Right lobe of liver (tissue), 6 donors: ENCODE results near the gene AMER2. TPM values are rescaled to one million over a fixed set of nuclear protein-coding genes. Genes with fewer than 3 reads are reported as not detected.

Experiments used
- ATAC-seq, 4 donors: fragments of 200-7000 bp; cut with Tn5 transposase; one replicate each; pipeline ENCODE4 v1.9.1; 2020; ENCODE audit warnings: mild to moderate bottlenecking in 4 of 4, moderate library complexity in 4 of 4
- DNase-seq, 3 donors: peaks; one replicate each; pipeline ENCODE4 v3.0.0-alpha.2; 2020
- H3K27ac ChIP-seq, 3 donors: fragments of 200-600 bp; one replicate each; pipeline ENCODE4 v1.8.0; 2022
- H3K27me3 ChIP-seq, 2 donors: fragments of 200-600 bp; one replicate each; pipeline ENCODE4 v1.8.0; 2022
- H3K36me3 ChIP-seq, 4 donors: fragments of 200-600 bp; sonication (generic) in 1 of 4; one replicate each; pipeline versions ENCODE4 v1.5.1 to v1.8.0; 2017 to 2022; ENCODE audit warnings: control low read depth in 1 of 4
- H3K4me1 ChIP-seq, 4 donors: fragments of 200-600 bp; sonication (generic) in 1 of 4; one replicate each; pipeline versions ENCODE4 v1.5.1 to v1.8.0; 2017 to 2022; ENCODE audit warnings: control low read depth in 1 of 4
- H3K4me3 ChIP-seq, 3 donors: fragments of 200-600 bp; one replicate each; pipeline ENCODE4 v1.8.0; 2022
- H3K9me3 ChIP-seq, 4 donors: fragments of 200-600 bp; sonication (generic) in 1 of 4; one replicate each; pipeline versions ENCODE4 v1.5.1 to v1.8.0; 2017 to 2022; ENCODE audit warnings: control low read depth in 1 of 4
- POLR2A ChIP-seq: fragments of 450-650 bp; IDR thresholded peaks from one replicate; pipeline ENCODE4 v1.6.1; 2017; ENCODE audit warnings: antibody characterized with exemption, mild to moderate bottlenecking
- WGBS: methylation state at CpG from one replicate; pipeline ENCODE4 v1.1.6; 2018; ENCODE audit warnings: low coverage, low lambda C conversion rate; ENCODE audit not compliant: insufficient coverage; ENCODE audit errors: missing lambda C conversion rate; 5-methylcytosine and 5-hydroxymethylcytosine counted together
- intact Hi-C, 2 donors: fragments of 100-400 bp; cut with DNase I; formaldehyde crosslinking; loops; one replicate each; pipeline versions ENCODE4 v1.11.2 to v1.14.1; 2022
- long read RNA-seq: library from polyadenylated mRNA; unstranded; transcript quantifications from one replicate; pipeline ENCODE4 v2.0.0, GENCODE V29; 2019
- total RNA-seq, 6 experiments: library from RNA; depleted of rRNA in 2 of 6; stranded (reverse); fragments of >200 nt in 2 of 6; fragmentation: NEBNext Ultra II Directional in 3 of 6; extraction: Animal tissue kit (Norgen Biotek cat#: 25700) in 3 of 6; gene quantifications; one replicate each; pipeline versions ENCODE4 v1.1.0 to v1.2.4, GENCODE V29; 2016 to 2023
- TF ChIP-seq, protein P1 (sequence below), 4 donors: fragments of 200-600 bp in 3 of 4; fragments of 450-650 bp in 1 of 4; IDR thresholded peaks; one replicate each; pipeline versions ENCODE4 v1.5.1 to v1.8.0; 2016 to 2022; ENCODE audit warnings: antibody characterized with exemption in 4 of 4, mild to moderate bottlenecking in 2 of 4
- donor health status: DM: no; HTN: yes; CAD: no.
- donor health status: DM: no; HTN: no; CAD: no.
- donor health status: DM: no; HTN: no; CAD: no.
- donor health status: DM: no; HTN: yes; CAD: no.
- donor health status: DM: no; HTN: yes; CAD: no.

The AMER2 gene, protein sequence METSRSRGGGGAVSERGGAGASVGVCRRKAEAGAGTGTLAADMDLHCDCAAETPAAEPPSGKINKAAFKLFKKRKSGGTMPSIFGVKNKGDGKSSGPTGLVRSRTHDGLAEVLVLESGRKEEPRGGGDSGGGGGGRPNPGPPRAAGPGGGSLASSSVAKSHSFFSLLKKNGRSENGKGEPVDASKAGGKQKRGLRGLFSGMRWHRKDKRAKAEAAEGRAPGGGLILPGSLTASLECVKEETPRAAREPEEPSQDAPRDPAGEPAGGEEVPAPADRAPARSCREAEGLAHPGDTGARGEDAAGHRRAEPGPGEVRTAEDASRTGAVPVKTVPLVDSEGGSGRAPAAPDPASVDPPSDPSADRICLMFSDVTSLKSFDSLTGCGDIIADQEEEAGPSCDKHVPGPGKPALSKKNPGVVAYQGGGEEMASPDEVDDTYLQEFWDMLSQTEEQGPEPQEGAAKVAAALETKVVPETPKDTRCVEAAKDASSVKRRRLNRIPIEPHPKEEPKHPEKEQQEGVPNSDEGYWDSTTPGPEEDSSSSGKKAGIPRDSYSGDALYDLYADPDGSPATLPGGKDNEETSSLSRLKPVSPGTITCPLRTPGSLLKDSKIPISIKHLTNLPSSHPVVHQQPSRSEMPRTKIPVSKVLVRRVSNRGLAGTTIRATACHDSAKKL
- not detected for total RNA-seq
- long read RNA-seq: 0 reads

DNA sequence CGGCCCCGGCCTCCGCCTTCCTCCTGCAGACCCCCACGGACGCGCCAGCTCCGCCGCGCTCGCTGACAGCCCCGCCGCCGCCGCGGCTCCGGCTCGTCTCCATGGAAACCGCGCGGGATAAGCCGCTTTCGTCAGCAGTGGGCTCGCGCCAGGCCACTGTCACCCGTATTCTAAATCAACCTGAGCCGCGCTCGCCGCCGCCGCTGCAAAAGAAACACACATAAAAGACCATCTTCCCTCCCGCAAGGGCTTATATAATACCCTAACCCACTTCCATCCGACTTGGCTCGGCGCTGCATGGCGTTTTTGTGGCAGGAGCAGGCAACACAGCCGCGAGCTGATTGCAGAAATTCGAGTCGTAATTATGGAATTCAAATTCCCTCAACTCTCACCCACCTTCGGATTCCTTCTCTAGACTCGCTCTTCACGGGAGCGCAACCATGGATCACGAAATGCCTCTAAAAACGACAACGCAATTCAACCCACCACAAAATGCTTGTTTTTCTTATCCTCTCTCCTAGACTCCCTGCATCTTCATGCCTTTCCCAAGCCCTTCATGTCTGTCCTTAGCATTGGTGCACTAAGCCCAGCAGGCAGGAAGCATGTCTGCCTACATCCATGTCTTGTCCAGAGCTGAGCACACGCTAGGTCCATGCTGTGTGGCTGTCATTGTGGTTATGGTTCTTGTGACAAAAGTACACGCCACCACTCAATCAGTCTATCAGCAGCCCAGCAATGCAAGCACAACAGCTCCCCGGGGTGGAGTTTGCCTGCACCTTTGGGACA, at the start of gene AMER2:
Gene AMER2 (minus strand): TSS at position 772 of the 786 bp plus-strand sequence. CDS start 669 bp downstream, at position 103.
- peaks cover 6 to 11% of the 10 kb centered on the region in 2 donors for H3K27me3 ChIP-seq
- peak in 1 of 3 donors; percentile 29 for DNase-seq
- no peak within 1 kb of the TSS for H3K27ac ChIP-seq
- TF ChIP-seq, protein P1, sequence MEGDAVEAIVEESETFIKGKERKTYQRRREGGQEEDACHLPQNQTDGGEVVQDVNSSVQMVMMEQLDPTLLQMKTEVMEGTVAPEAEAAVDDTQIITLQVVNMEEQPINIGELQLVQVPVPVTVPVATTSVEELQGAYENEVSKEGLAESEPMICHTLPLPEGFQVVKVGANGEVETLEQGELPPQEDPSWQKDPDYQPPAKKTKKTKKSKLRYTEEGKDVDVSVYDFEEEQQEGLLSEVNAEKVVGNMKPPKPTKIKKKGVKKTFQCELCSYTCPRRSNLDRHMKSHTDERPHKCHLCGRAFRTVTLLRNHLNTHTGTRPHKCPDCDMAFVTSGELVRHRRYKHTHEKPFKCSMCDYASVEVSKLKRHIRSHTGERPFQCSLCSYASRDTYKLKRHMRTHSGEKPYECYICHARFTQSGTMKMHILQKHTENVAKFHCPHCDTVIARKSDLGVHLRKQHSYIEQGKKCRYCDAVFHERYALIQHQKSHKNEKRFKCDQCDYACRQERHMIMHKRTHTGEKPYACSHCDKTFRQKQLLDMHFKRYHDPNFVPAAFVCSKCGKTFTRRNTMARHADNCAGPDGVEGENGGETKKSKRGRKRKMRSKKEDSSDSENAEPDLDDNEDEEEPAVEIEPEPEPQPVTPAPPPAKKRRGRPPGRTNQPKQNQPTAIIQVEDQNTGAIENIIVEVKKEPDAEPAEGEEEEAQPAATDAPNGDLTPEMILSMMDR (IDR thresholded peaks at IDR 0.05): no peak
- no peak for TF ChIP-seq POLR2A
- intact Hi-C loops: no loop called here
- H3K4me1 ChIP-seq: no peaks in the 10 kb centered on the region
- no peaks in the 10 kb centered on the region for H3K36me3 ChIP-seq
- no peaks in the 10 kb centered on the region for H3K9me3 ChIP-seq
- ATAC-seq: peak in 1 of 4 donors; percentile 11
- H3K4me3 ChIP-seq: no peak within 1 kb of the TSS
- WGBS: 7% methylated on average over 24 of the region's 50 CpGs

- TF ChIP-seq POLR2A: no peak
- TF ChIP-seq, protein P1 (IDR thresholded peaks at IDR 0.05): no peak
- 47% methylated on average over 5 of the region's 5 CpGs for WGBS
- no peaks in the 10 kb centered on the region for H3K4me1 ChIP-seq
- no peaks in the 10 kb centered on the region for H3K36me3 ChIP-seq
- intact Hi-C loops: no loop called here
- H3K27ac ChIP-seq: no peak overlapping the region
- no peaks in the 10 kb centered on the region for H3K9me3 ChIP-seq
- H3K27me3 ChIP-seq: no peaks in the 10 kb centered on the region
- H3K4me3 ChIP-seq: no peak overlapping the region
- ATAC-seq: no peak
- no peak for DNase-seq
These were observed 45.9 kb upstream of the AMER2 start for GRCh38 chr13:25218019-25218418.

GRCh38 chr13:25217023-25217885, 45.2 kb upstream of the AMER2 start:
- Histone ChIP-seq H3K27me3 (no peaks in the 10 kb centered on the region), H3K36me3 (no peaks in the 10 kb centered on the region), H3K4me3 (no peak overlapping the region), H3K9me3 (no peaks in the 10 kb centered on the region), H3K4me1 (no peaks in the 10 kb centered on the region), H3K27ac (no peak overlapping the region)
- WGBS: 47% methylated on average over 8 of the region's 12 CpGs
- DNase-seq (no peak), ATAC-seq (no peak)
- TF ChIP-seq, protein P1 (IDR thresholded peaks at IDR 0.05): no peak
- TF ChIP-seq POLR2A: no peak
- intact Hi-C loops: no loop called here

DNA sequence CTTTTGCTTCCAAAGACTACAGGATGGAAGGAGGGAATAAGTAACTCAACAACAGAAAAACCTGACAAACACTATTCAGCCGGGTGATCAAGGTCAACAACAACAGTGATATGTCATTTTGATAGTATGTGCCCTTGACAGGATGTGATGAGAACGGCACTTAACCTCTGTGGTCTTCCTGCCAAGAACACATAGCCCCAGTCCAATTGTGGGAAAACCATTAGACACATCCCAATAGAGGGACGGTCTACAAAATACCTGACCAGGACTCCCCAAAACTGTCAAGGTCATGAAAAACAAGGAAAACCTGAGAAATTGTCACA, 43.1 kb upstream of the AMER2 start:
- 40% methylated on average over 3 of the region's 3 CpGs for WGBS
- ATAC-seq: no peak
- TF ChIP-seq, protein P1 (IDR thresholded peaks at IDR 0.05): no peak
- TF ChIP-seq POLR2A: no peak
- Histone ChIP-seq H3K4me3 (no peak overlapping the region), H3K9me3 (no peaks in the 10 kb centered on the region), H3K36me3 (no peaks in the 10 kb centered on the region), H3K4me1 (no peaks in the 10 kb centered on the region), H3K27ac (no peak overlapping the region), H3K27me3 (no peaks in the 10 kb centered on the region)
- no peak for DNase-seq
- intact Hi-C loops: no loop called here
